H9 (cell line): ENCODE measurements around the gene TBC1D1. TPM values are rescaled to one million over a fixed set of nuclear protein-coding genes. Genes with fewer than 3 reads are reported as not detected.

Experiments
- DNase-seq: peaks from one replicate; pipeline ENCODE4 v3.0.0-alpha.2; 2017
- H2AFZ ChIP-seq: one replicate; pipeline ENCODE4 v1.6.1; 2013; ENCODE audit warnings: mild to moderate bottlenecking, low read length, control low read depth, moderate library complexity
- H2AK5ac ChIP-seq: 2 replicates; pipeline ENCODE4 v1.6.1; 2013; ENCODE audit warnings: low read length, control low read depth, mixed read lengths; ENCODE audit not compliant: insufficient read length
- H2BK120ac ChIP-seq: one replicate; pipeline ENCODE4 v1.6.1; 2013; ENCODE audit warnings: low read depth, mild to moderate bottlenecking, low read length, control low read depth, inconsistent platforms; ENCODE audit not compliant: poor library complexity, severe bottlenecking
- H2BK12ac ChIP-seq: 2 replicates; pipeline ENCODE4 v1.6.1; 2013; ENCODE audit warnings: low read length, control low read depth, mixed read lengths, low read depth; ENCODE audit not compliant: insufficient read length
- H2BK15ac ChIP-seq: 2 replicates; pipeline ENCODE4 v1.6.1; 2013; ENCODE audit warnings: low read depth, low read length, control low read depth
- H2BK20ac ChIP-seq: one replicate; pipeline ENCODE4 v1.6.1; 2013; ENCODE audit warnings: low read depth, mild to moderate bottlenecking, low read length, control low read depth, inconsistent platforms; ENCODE audit not compliant: poor library complexity, severe bottlenecking
- H2BK5ac ChIP-seq: 2 replicates; pipeline ENCODE4 v1.6.1; 2013; ENCODE audit warnings: low read length, control low read depth, mixed read lengths; ENCODE audit not compliant: insufficient read length
- H3K14ac ChIP-seq: 2 replicates; pipeline ENCODE4 v1.6.1; 2013; ENCODE audit warnings: low read length, control low read depth; ENCODE audit not compliant: insufficient read depth
- H3K18ac ChIP-seq: 2 replicates; pipeline ENCODE4 v1.6.1; 2013; ENCODE audit warnings: low read depth, mild to moderate bottlenecking, mixed read lengths, low read length, control low read depth; ENCODE audit not compliant: insufficient read length
- H3K23ac ChIP-seq: 2 replicates; pipeline ENCODE4 v1.6.1; 2013; ENCODE audit warnings: low read length, control low read depth, mixed read lengths, low read depth; ENCODE audit not compliant: insufficient read length
- H3K23me2 ChIP-seq: 2 replicates; pipeline ENCODE4 v1.6.1; 2013; ENCODE audit warnings: low read depth, mild to moderate bottlenecking, mixed read lengths, low read length, control low read depth; ENCODE audit not compliant: insufficient read length, poor library complexity, severe bottlenecking
- H3K27ac ChIP-seq: 2 replicates; pipeline ENCODE4 v1.5.1; 2013; ENCODE audit warnings: low read length, control low read depth, mixed read lengths, low read depth; ENCODE audit not compliant: insufficient read length
- H3K27me3 ChIP-seq: 2 replicates; pipeline ENCODE4 v1.6.1; 2013; ENCODE audit warnings: low read length, control low read depth, inconsistent platforms; ENCODE audit not compliant: insufficient read depth
- H3K4ac ChIP-seq: 2 replicates; pipeline ENCODE4 v1.6.1; 2013; ENCODE audit warnings: low read depth, mild to moderate bottlenecking, control low read depth, inconsistent platforms, low read length, moderate library complexity
- H3K4me1 ChIP-seq: 2 replicates; pipeline ENCODE4 v1.6.1; 2013; ENCODE audit warnings: low read length, control low read depth, inconsistent platforms; ENCODE audit not compliant: insufficient read depth
- H3K4me2 ChIP-seq: 2 replicates; pipeline ENCODE4 v1.6.1; 2013; ENCODE audit warnings: low read length, control low read depth, mixed read lengths; ENCODE audit not compliant: insufficient read length, insufficient read depth
- H3K56ac ChIP-seq: 2 replicates; pipeline ENCODE4 v1.6.1; 2013; ENCODE audit warnings: low read depth, mild to moderate bottlenecking, mixed read lengths, low read length, control low read depth; ENCODE audit not compliant: insufficient read length
- H3K79me1 ChIP-seq: 2 replicates; pipeline ENCODE4 v1.6.1; 2013; ENCODE audit warnings: low read depth, mild to moderate bottlenecking, moderate library complexity, low read length, control low read depth, inconsistent platforms; ENCODE audit not compliant: insufficient read depth, poor library complexity, severe bottlenecking
- H3K79me2 ChIP-seq: 2 replicates; pipeline ENCODE4 v1.6.1; 2013; ENCODE audit warnings: low read length, control low read depth, inconsistent platforms; ENCODE audit not compliant: insufficient read depth
- H3K9ac ChIP-seq: 2 replicates; pipeline ENCODE4 v1.6.1; 2013; ENCODE audit warnings: low read length, control low read depth, mixed read lengths; ENCODE audit not compliant: insufficient read length; ENCODE audit errors: extremely low read depth
- H3K9me3 ChIP-seq: one replicate; pipeline ENCODE4 v1.6.1; 2013; ENCODE audit warnings: low read depth, low read length, inconsistent platforms; ENCODE audit not compliant: control insufficient read depth
- H3T11ph ChIP-seq: one replicate; pipeline ENCODE4 v1.6.1; 2013; ENCODE audit warnings: mild to moderate bottlenecking, low read length, control low read depth, inconsistent platforms
- H4K20me1 ChIP-seq: one replicate; pipeline ENCODE4 v1.6.1; 2013; ENCODE audit not compliant: control insufficient read depth, insufficient read length, insufficient read depth
- H4K5ac ChIP-seq: 2 replicates; pipeline ENCODE4 v1.6.1; 2013; ENCODE audit warnings: low read depth, mild to moderate bottlenecking, mixed read lengths, low read length, control low read depth; ENCODE audit not compliant: insufficient read length
- H4K8ac ChIP-seq: replicated peaks from 2 replicates; pipeline ENCODE4 v1.6.1; 2013; ENCODE audit warnings: low read length, control low read depth, mixed read lengths, low read depth; ENCODE audit not compliant: insufficient read length
- H4K91ac ChIP-seq: 2 replicates; pipeline ENCODE4 v1.6.1; 2013; ENCODE audit warnings: low read depth, mild to moderate bottlenecking, moderate library complexity, mixed read lengths, low read length, control low read depth; ENCODE audit not compliant: insufficient read length
- H3K27ac Mint-ChIP-seq, 3 experiments: 2 replicates in 2 of 3; 3 replicates in 1 of 3; pipeline ENCODE4 v1.8.0; 2020 to 2021; ENCODE audit warnings: mixed read lengths in 3 of 3, mild to moderate bottlenecking in 1 of 3, moderate library complexity in 1 of 3
- H3K27me3 Mint-ChIP-seq: 2 replicates; pipeline ENCODE4 v1.8.0; 2021; ENCODE audit warnings: low read depth, mild to moderate bottlenecking, moderate library complexity, mixed read lengths
- H3K36me3 Mint-ChIP-seq, 3 experiments: 2 replicates in 2 of 3; 3 replicates in 1 of 3; pipeline ENCODE4 v1.8.0; 2020 to 2021; ENCODE audit warnings: low read depth in 3 of 3, mixed read lengths in 3 of 3; ENCODE audit not compliant: insufficient read depth in 1 of 3
- H3K4me1 Mint-ChIP-seq, 2 experiments: 2 replicates each; pipeline ENCODE4 v1.8.0; 2020; ENCODE audit warnings: mixed read lengths in 2 of 2
- H3K4me3 Mint-ChIP-seq, 2 experiments: 2 replicates in 1 of 2; 3 replicates in 1 of 2; pipeline ENCODE4 v1.8.0; 2020 to 2021; ENCODE audit warnings: mild to moderate bottlenecking in 2 of 2, mixed read lengths in 2 of 2, moderate library complexity in 1 of 2
- H3K9me3 Mint-ChIP-seq, 2 experiments: 2 replicates in 1 of 2; 3 replicates in 1 of 2; pipeline ENCODE4 v1.8.0; 2020; ENCODE audit warnings: mild to moderate bottlenecking in 2 of 2, mixed read lengths in 2 of 2, moderate library complexity in 1 of 2
- CTCF ChIP-seq: fragments of 200-600 bp; sonication (generic); conservative IDR thresholded peaks from 3 replicates; pipeline ENCODE4 v1.8.0; 2021; ENCODE audit warnings: antibody characterized with exemption, mild to moderate bottlenecking
- WGBS: extraction: QIAGEN DNeasy Blood & Tissue Kit; methylation state at CpG from one replicate; pipeline ENCODE4 v1.1.7; 2013; ENCODE audit warnings: missing lambda C conversion rate, low lambda C conversion rate, mixed read lengths; ENCODE audit not compliant: insufficient read length; ENCODE audit errors: extremely low coverage; 5-methylcytosine and 5-hydroxymethylcytosine counted together
- total RNA-seq: library from RNA; stranded (reverse); gene quantifications from 2 replicates; pipeline ENCODE4 v1.2.1, GENCODE V29; 2021

Gene TBC1D1
- total RNA-seq, 1 experiment from 2014 or later: 109 TPM

DNA sequence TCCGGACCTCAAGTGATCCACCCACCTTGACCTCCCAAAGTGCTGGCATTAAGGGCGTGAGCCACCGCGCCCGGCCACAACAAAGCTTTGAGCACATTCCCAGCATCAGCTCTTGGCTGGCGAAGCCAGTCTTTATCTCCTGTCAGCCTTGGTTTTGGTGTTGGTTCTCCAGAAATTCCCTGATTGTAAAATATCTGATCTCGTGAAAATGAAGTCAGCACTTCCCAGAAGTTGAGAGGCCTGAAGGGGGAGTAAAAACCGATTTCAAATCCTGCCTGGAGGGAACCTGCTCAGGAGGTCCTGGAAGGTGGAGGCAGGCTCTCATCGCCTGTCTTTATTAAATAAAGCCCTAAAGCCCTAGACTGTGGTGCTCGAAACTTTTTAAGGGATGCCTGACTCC lies 102.9 kb downstream of the TBC1D1 start:
- no peak overlapping the region for H3K4me2 ChIP-seq
- no peak overlapping the region for H3K14ac ChIP-seq
- H3K4ac ChIP-seq: no peak overlapping the region
- no peak overlapping the region for H4K5ac ChIP-seq
- no peak for DNase-seq
- Mint-ChIP-seq H3K4me3 (no peak overlapping the region), H3K36me3 (peaks cover 0 to 7% (median 5%) of the 10 kb centered on the region in 3 experiments; a peak in 5 of 7 replicates), H3K9me3 (no peaks in the 10 kb centered on the region), H3K27me3 (no peaks in the 10 kb centered on the region), H3K4me1 (peaks cover 51 to 65% of the 10 kb centered on the region in 2 experiments), H3K27ac (peak overlapping the region in 1 of 3 experiments; percentile 87; a peak in 2 of 7 replicates)
- H2BK120ac ChIP-seq: no peak overlapping the region
- no peak; the same call in 2 of the 3 replicates for TF ChIP-seq CTCF
- no peak overlapping the region for H3K27ac ChIP-seq
- no peak overlapping the region for H2BK20ac ChIP-seq
- peaks cover 8% of the 10 kb centered on the region; the same call in 1 of the 2 replicates for H3K4me1 ChIP-seq
- no CpG with 5 or more reads among the region's 10 CpGs for WGBS
- no peak overlapping the region for H3K23ac ChIP-seq
- no peak overlapping the region for H4K8ac ChIP-seq
- no peak overlapping the region for H2AFZ ChIP-seq
- no peaks in the 10 kb centered on the region for H3K23me2 ChIP-seq
- H3K9ac ChIP-seq: no peak overlapping the region
- H2BK12ac ChIP-seq: no peak overlapping the region
- no peaks in the 10 kb centered on the region for H3K9me3 ChIP-seq
- H4K91ac ChIP-seq: no peak overlapping the region
- H3K79me1 ChIP-seq: no peaks in the 10 kb centered on the region
- H3K56ac ChIP-seq: no peak overlapping the region
- no peak overlapping the region for H3K18ac ChIP-seq
- H2BK5ac ChIP-seq: no peak overlapping the region
- H2BK15ac ChIP-seq: no peak overlapping the region
- no peak overlapping the region for H3T11ph ChIP-seq
- H2AK5ac ChIP-seq: no peak overlapping the region
- H4K20me1 ChIP-seq: no peaks in the 10 kb centered on the region
- H3K79me2 ChIP-seq: peaks cover 4% of the 10 kb centered on the region; the same call in 1 of the 2 replicates
- H3K27me3 ChIP-seq: no peaks in the 10 kb centered on the region
